Limb (tissue), 2 donors: Measurements from ENCODE around the gene RPUSD4.

Experiments used
- DNase-seq, 2 donors: peaks; one replicate each; pipeline ENCODE4 v3.0.0-alpha.2; 2016; ENCODE audit errors: extremely low spot score in 2 of 2

RPUSD4 gene

DNA sequence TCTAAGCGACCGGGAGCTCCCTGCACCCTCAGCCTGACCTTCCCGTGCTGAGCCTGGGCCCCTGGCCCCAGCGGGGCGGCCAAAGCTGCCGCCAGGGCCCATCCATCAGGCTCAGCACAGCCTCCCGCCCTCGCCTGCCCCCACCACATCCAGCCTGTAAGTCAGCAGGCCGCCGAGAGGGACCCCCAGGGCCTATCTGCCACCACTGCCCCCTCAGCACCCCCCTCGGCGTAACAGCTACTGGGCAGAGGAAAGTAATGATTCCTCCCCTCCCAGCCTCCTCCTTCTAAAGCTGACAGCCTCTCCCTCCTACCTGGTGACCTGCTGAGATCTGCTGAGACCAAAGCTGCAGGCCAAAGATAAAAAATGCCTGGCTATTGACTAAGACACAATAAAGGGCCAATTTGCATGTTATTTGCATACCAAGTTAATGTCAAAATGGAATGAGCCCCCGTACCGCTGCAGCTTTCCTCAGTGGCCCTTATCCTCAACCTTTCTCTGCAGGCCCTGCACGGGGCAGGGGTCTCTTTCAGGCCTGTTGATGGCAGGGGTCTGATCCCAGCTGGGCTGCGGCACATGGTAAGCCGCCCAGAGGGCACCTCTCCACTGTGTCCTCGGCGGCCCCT lies 51.6 kb downstream of the RPUSD4 start:
- no peak for DNase-seq

- DNase-seq: no peak
Measured at GRCh38 chr11:126158054-126158791, 53.2 kb downstream of the RPUSD4 start.

- no peak for DNase-seq
Measured at GRCh38 chr11:126157326-126158030, 54.0 kb downstream of the RPUSD4 start.

DNA sequence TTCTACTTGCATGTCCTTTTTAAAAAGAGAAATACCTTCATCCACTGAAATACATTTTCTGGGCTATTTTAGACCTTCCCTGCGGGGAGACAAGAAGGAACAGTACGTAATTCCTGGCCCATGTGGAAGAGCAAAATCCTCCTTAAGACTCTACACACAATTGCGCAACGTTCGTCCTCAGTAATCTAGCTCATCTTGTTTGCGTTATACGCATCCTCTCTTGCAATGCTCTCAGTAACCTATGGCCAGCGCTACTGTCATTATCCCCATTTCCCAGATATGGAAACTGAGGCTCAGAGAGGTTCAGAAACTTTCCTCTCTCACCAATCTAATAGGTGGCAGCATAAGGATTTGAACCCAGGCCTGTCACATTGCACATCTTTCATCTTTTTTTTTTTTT lies 54.6 kb downstream of the RPUSD4 start:
- DNase-seq: no peak

DNA sequence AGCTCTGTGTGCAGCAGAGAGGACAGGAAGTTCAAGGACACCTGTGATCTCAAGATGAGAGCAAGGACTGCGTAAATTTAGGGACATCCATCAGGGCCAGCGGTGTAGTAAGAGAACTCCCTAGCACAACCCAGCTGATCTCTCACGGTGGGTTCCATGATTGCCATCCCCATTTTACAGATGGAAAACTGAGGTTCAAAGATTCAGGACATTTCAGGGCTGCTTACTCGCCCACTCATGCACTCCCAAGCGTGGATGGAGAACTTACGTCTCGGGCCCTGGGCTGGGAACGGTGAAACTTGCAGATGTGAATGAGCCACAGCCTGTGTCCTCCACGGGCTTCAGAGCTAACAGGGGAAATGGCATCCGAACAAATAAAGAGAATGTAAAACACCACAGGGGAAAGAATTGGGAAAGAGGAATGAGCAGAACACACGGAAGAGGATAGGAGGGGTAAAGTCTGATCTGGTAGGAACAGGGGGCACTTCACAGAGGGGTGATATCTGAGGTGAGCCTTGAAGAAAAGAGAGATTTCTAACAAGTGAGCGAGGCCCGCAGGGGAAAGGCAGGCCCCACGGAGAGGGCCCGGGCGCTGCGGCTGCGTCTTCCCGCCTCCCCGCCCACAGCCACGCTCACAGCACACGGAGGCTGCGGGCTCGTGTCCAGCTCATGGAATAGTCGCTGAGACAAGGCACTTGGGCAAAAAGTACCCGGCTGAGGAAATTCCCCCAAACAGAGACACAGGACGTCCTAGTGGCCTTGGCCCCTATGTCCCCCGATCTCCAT lies 55.9 kb downstream of the RPUSD4 start:
- no peak for DNase-seq

DNA sequence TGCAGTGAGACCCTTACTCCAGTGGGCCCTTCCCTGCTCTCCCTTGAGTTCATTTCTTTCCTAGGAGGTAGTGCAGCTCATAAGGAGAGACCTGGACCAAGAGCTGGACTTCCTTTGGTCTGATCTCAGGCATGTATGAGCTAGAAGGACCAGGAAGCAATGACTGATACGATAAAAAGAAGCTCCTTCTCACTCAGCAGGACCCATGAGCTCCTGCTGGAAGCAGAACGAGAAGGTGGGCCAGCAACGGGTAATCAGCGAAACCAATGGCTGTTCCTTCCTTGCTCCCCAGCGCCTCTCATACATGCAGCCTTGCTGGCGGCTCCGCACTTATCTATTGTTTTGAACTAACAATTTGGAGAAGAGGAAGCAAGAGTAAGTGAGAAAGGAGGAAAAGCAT lies 56.8 kb downstream of the RPUSD4 start:
- no peak for DNase-seq

GRCh38 chr11:126153972-126154371 lies 57.5 kb downstream of the RPUSD4 start:
- peak in 1 of 2 donors; percentile 54 for DNase-seq

- peak in 1 of 2 donors; percentile 18 for DNase-seq
Measured at GRCh38 chr11:126153006-126153405, 58.4 kb downstream of the RPUSD4 start.

DNA sequence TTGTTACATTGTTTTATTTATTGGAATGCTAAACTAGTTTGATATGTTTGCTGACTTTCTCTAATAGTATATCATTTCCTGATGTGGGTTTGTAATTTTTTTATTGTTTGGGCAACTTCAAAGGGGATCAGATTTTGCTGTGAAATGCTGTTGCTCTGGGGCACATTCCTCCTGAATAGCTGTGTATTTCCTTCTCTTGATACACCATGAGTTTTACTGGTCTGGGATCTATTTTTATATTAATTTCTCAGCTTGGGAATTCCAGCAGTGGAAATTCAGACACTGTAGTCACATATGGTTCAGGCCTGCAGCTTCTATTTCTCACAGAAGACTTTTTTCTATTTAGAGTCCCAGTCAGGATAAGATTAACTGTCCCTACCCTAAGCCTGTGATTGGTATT lies 58.9 kb downstream of the RPUSD4 start:
- DNase-seq: no peak

- no peak for DNase-seq
Measured at GRCh38 chr11:126152152-126152551, 59.3 kb downstream of the RPUSD4 start.
